Stomach (tissue), 4 donors: ENCODE data around the gene OR8D2.

Source experiments
- CTCF ChIP-seq, 7 experiments: fragments of 450-650 bp in 4 of 7; fragments of 200-600 bp in 3 of 7; sonication (generic) in 3 of 7; IDR thresholded peaks; one replicate each; pipeline ENCODE4 v1.5.1; 2016 to 2019; ENCODE audit warnings: antibody characterized with exemption in 7 of 7, control low read depth in 2 of 7, mild to moderate bottlenecking in 1 of 7
- EP300 ChIP-seq: sonication (generic); formaldehyde crosslinking; IDR thresholded peaks from one replicate; pipeline ENCODE4 v1.6.1; 2017; ENCODE audit warnings: antibody characterized with exemption
- POLR2A ChIP-seq, 4 donors: fragments of 450-650 bp; IDR thresholded peaks; one replicate each; pipeline ENCODE4 v1.6.1; 2016; ENCODE audit warnings: antibody characterized with exemption in 4 of 4, control low read depth in 2 of 4, mild to moderate bottlenecking in 1 of 4, moderate library complexity in 1 of 4

- TF ChIP-seq POLR2A (IDR thresholded peaks at IDR 0.05) (no peak), CTCF (IDR thresholded peaks at IDR 0.05) (no peak), EP300 (no peak)
Measured at GRCh38 chr11:124313849-124314248, 6.1 kb downstream of the OR8D2 start, which contains the start of gene OR8D1.
